Smooth muscle cell (in vitro differentiated cells): ENCODE results near the gene DNPH1. TPM values are rescaled to one million over a fixed set of nuclear protein-coding genes. Genes with fewer than 3 reads are reported as not detected.

ENCODE experiments used
- DNase-seq: peaks from one replicate; lab custom pipeline; 2025; ENCODE audit not compliant: unreplicated experiment; lab: John Stamatoyannopoulos, UW
- H2AFZ ChIP-seq: fragments of 200-600 bp; sonication (generic); 2 replicates; pipeline ENCODE4 v1.6.0; 2016; ENCODE audit warnings: antibody characterized with exemption, low read depth, mild to moderate bottlenecking
- H3F3A ChIP-seq: fragments of 200-600 bp; sonication (generic); 2 replicates; pipeline ENCODE4 v1.6.0; 2017; ENCODE audit warnings: antibody characterized with exemption, low read depth
- H3K27ac ChIP-seq: fragments of 200-600 bp; sonication (generic); 2 replicates; pipeline ENCODE4 v1.5.1; 2016; ENCODE audit warnings: low read depth, mild to moderate bottlenecking
- H3K27me3 ChIP-seq: fragments of 200-600 bp; sonication (generic); 2 replicates; pipeline ENCODE4 v1.6.1; 2016; ENCODE audit warnings: low read depth, mild to moderate bottlenecking
- H3K36me3 ChIP-seq: fragments of 200-600 bp; sonication (generic); 2 replicates; pipeline ENCODE4 v1.5.1; 2016; ENCODE audit warnings: low read depth
- H3K4me1 ChIP-seq: fragments of 200-600 bp; sonication (generic); 2 replicates; pipeline ENCODE4 v1.5.1; 2016; ENCODE audit warnings: low read depth
- H3K4me2 ChIP-seq: fragments of 200-600 bp; sonication (generic); 2 replicates; pipeline ENCODE4 v1.6.0; 2016; ENCODE audit warnings: mild to moderate bottlenecking
- H3K4me3 ChIP-seq: fragments of 200-600 bp; sonication (generic); 2 replicates; pipeline ENCODE4 v1.5.1; 2016; ENCODE audit warnings: mild to moderate bottlenecking
- H3K79me2 ChIP-seq: fragments of 200-600 bp; sonication (generic); 2 replicates; pipeline ENCODE4 v1.6.0; 2016; ENCODE audit warnings: low read depth, mild to moderate bottlenecking
- H3K9ac ChIP-seq: fragments of 200-600 bp; sonication (generic); 2 replicates; pipeline ENCODE4 v1.6.0; 2016; ENCODE audit warnings: low read depth
- H3K9me3 ChIP-seq: fragments of 200-600 bp; sonication (generic); replicated peaks from 2 replicates; pipeline ENCODE4 v1.5.1; 2016; ENCODE audit warnings: low read depth
- H4K20me1 ChIP-seq: fragments of 200-600 bp; sonication (generic); 2 replicates; pipeline ENCODE4 v1.6.0; 2016; ENCODE audit warnings: low read depth
- CTCF ChIP-seq: fragments of 200-600 bp; sonication (generic); IDR thresholded peaks from 2 replicates; pipeline ENCODE4 v1.5.1; 2017; ENCODE audit warnings: borderline replicate concordance, mild to moderate bottlenecking, antibody characterized with exemption; ENCODE audit not compliant: insufficient read depth, poor library complexity, severe bottlenecking
- WGBS: methylation state at CpG from one replicate; pipeline ENCODE4 v1.1.7; 2016; ENCODE audit warnings: low lambda C conversion rate; 5-methylcytosine and 5-hydroxymethylcytosine counted together
- polyA plus RNA-seq: library from polyadenylated mRNA; unstranded; fragments of >200 nt; fragmentation: Nextera tagmentation; extraction: Ambion mirVana; gene quantifications from 2 replicates; pipeline ENCODE4 v1.2.1, GENCODE V29; 2016
- total RNA-seq: library from RNA; depleted of rRNA; stranded (reverse); fragments of >200 nt; gene quantifications from 2 replicates; pipeline ENCODE4 v1.2.3, GENCODE V29; 2014

The DNPH1 gene
- total and polyA plus RNA-seq, 2 experiments from 2014 or later, result 33.8 to 82.1 TPM

- Histone ChIP-seq H3K9ac (no peak overlapping the region), H3K9me3 (no peaks in the 10 kb centered on the region), H4K20me1 (no peaks in the 10 kb centered on the region), H3K4me1 (no peaks in the 10 kb centered on the region), H3K4me2 (no peak overlapping the region), H3K4me3 (no peak overlapping the region), H3F3A (no peaks in the 10 kb centered on the region), H2AFZ (no peak overlapping the region), H3K27ac (no peak overlapping the region), H3K36me3 (no peaks in the 10 kb centered on the region), H3K79me2 (no peaks in the 10 kb centered on the region), H3K27me3 (no peaks in the 10 kb centered on the region)
- no peak for TF ChIP-seq CTCF
- DNase-seq, result no peak
- 94% methylated on average over 23 of the region's 23 CpGs for WGBS
Measured at GRCh38 chr6:43204271-43205105, 24.8 kb downstream of the DNPH1 start.

GRCh38 chr6:43203718-43204095, 25.6 kb downstream of the DNPH1 start:
- Histone ChIP-seq H3K4me3 (no peak overlapping the region), H3K9ac (no peak overlapping the region), H3K27ac (no peak overlapping the region), H3K4me1 (no peaks in the 10 kb centered on the region), H3K9me3 (no peaks in the 10 kb centered on the region), H2AFZ (no peak overlapping the region), H3K27me3 (no peaks in the 10 kb centered on the region), H3F3A (no peaks in the 10 kb centered on the region), H3K4me2 (no peak overlapping the region), H3K36me3 (no peaks in the 10 kb centered on the region), H3K79me2 (no peaks in the 10 kb centered on the region), H4K20me1 (no peaks in the 10 kb centered on the region)
- no peak for DNase-seq
- WGBS, result 97% methylated on average over 8 of the region's 8 CpGs
- no peak for TF ChIP-seq CTCF

GRCh38 chr6:43203029-43203717, 26.1 kb downstream of the DNPH1 start:
- Histone ChIP-seq H3F3A (no peaks in the 10 kb centered on the region), H4K20me1 (no peaks in the 10 kb centered on the region), H3K4me1 (no peaks in the 10 kb centered on the region), H3K27ac (no peak overlapping the region), H3K4me2 (no peak overlapping the region), H3K9me3 (no peaks in the 10 kb centered on the region), H3K79me2 (no peaks in the 10 kb centered on the region), H3K27me3 (no peaks in the 10 kb centered on the region), H2AFZ (no peak overlapping the region), H3K4me3 (no peak overlapping the region), H3K9ac (no peak overlapping the region), H3K36me3 (no peaks in the 10 kb centered on the region)
- TF ChIP-seq CTCF, result no peak
- 94% methylated on average over 17 of the region's 17 CpGs for WGBS
- DNase-seq, result no peak

- H3K36me3 ChIP-seq, result no peaks in the 10 kb centered on the region
- H3K4me2 ChIP-seq, result no peak overlapping the region
- no peak overlapping the region for H3K9ac ChIP-seq
- no peaks in the 10 kb centered on the region for H3K4me1 ChIP-seq
- H3K79me2 ChIP-seq, result no peaks in the 10 kb centered on the region
- no peak overlapping the region for H3K4me3 ChIP-seq
- H2AFZ ChIP-seq, result no peak overlapping the region
- no peaks in the 10 kb centered on the region for H3K27me3 ChIP-seq
- H3K9me3 ChIP-seq, result no peaks in the 10 kb centered on the region
- no peak for DNase-seq
- H3F3A ChIP-seq, result no peaks in the 10 kb centered on the region
- no peaks in the 10 kb centered on the region for H4K20me1 ChIP-seq
- H3K27ac ChIP-seq, result no peak overlapping the region
- TF ChIP-seq CTCF, result no peak
- 88% methylated on average over 5 of the region's 5 CpGs for WGBS
Measured at GRCh38 chr6:43202451-43202850, 26.8 kb downstream of the DNPH1 start.
